Sigmoid colon (tissue), 7 donors: ENCODE measurements around the gene TTLL12. TPM values are rescaled to one million over a fixed set of nuclear protein-coding genes. Genes with fewer than 3 reads are reported as not detected.

ENCODE experiments used
- DNase-seq: peaks from one replicate; pipeline ENCODE4 v3.0.0-alpha.2; 2019
- H3K27ac ChIP-seq, 4 donors: fragments of 200-600 bp; sonication (generic); one replicate each; pipeline ENCODE4 v1.5.1; 2016 to 2019; ENCODE audit warnings: mild to moderate bottlenecking in 1 of 4
- H3K27me3 ChIP-seq, 3 donors: fragments of 200-600 bp; sonication (generic); one replicate each; pipeline ENCODE4 v1.5.1; 2019; ENCODE audit warnings: mild to moderate bottlenecking in 1 of 3
- H3K36me3 ChIP-seq, 4 donors: fragments of 200-600 bp; sonication (generic); one replicate each; pipeline ENCODE4 v1.5.1; 2016 to 2019
- H3K4me1 ChIP-seq, 4 donors: fragments of 200-600 bp; sonication (generic); one replicate each; pipeline ENCODE4 v1.5.1; 2017 to 2019
- H3K4me3 ChIP-seq, 4 donors: fragments of 200-600 bp; sonication (generic); one replicate each; pipeline ENCODE4 v1.5.1; 2017 to 2019; ENCODE audit warnings: mild to moderate bottlenecking in 2 of 4, moderate library complexity in 1 of 4
- H3K9me3 ChIP-seq, 4 donors: fragments of 200-600 bp in 3 of 4; sonication (generic) in 3 of 4; one replicate each; pipeline versions ENCODE4 v1.5.1 to v1.6.1; 2013 to 2019
- EP300 ChIP-seq, 4 donors: sonication (generic); formaldehyde crosslinking; IDR thresholded peaks; one replicate each; pipeline ENCODE4 v1.6.1; 2017; ENCODE audit warnings: antibody characterized with exemption in 4 of 4
- POLR2A ChIP-seq, 2 donors: fragments of 450-650 bp; IDR thresholded peaks; one replicate each; pipeline ENCODE4 v1.6.1; 2016; ENCODE audit warnings: antibody characterized with exemption in 2 of 2, mild to moderate bottlenecking in 2 of 2, moderate library complexity in 2 of 2
- POLR2AphosphoS5 ChIP-seq, 4 donors: sonication (generic); formaldehyde crosslinking; IDR thresholded peaks; one replicate each; pipeline ENCODE4 v1.6.1; 2017; ENCODE audit warnings: antibody characterized with exemption in 4 of 4
- WGBS, 2 donors: extraction: QIAGEN DNeasy Blood & Tissue Kit; methylation state at CpG; one replicate each; pipeline ENCODE4 v1.1.7; 2013; 5-methylcytosine and 5-hydroxymethylcytosine counted together
- intact Hi-C: fragments of 100-400 bp; cut with DNase I; formaldehyde crosslinking; loops from one replicate; pipeline ENCODE4 v1.15.1; 2023
- polyA plus RNA-seq, 3 donors: library from polyadenylated mRNA; stranded (reverse); fragments of 200-250 nt; gene quantifications; one replicate each; pipeline ENCODE4 v1.2.3, GENCODE V29; 2013
- total RNA-seq, 4 donors: library from RNA; depleted of rRNA; stranded (reverse); fragments of >200 nt; gene quantifications; one replicate each; pipeline ENCODE4 v1.1.0, GENCODE V29; 2016
- TF ChIP-seq, protein P1 (sequence below), 4 experiments: fragments of 450-650 bp in 3 of 4; fragments of 200-600 bp in 1 of 4; IDR thresholded peaks; one replicate each; pipeline ENCODE4 v1.5.1; 2016 to 2019; ENCODE audit warnings: antibody characterized with exemption in 4 of 4, mild to moderate bottlenecking in 3 of 4, moderate library complexity in 2 of 4
- donor health status: healthy with polysubstance abuse.
- donor health status: Bipolar disorder and iron deficiency.
- donor health status: healthy.

Gene TTLL12
- total and polyA plus RNA-seq, 7 donors, result 13.2 to 127 (median 21.3) TPM

DNA sequence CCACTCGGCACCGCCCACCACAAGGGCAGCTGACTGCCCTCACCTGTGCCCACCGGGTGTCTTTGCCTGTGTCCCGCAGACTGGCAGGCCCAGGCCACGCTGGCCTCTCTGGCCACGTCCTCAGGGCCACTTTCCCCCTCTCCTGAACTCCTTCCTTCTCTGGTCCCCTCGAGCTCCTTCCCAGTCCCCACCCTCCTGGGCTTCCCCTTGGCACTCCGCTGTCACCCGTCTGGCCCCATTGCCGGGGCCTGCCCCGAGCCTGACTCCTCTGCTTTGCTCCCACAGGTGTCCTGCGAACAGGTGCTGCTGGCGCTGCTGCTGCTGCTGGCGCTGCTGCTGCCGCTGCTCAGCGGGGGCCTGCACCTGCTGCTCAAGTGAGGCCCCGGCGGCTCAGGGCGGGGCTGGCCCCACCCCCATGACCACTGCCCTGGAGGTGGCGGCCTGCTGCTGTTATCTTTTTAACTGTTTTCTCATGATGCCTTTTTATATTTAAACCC lies 58.0 kb downstream of the TTLL12 start:
- Histone ChIP-seq H3K36me3 (peaks cover 0 to 16% (median 10%) of the 10 kb centered on the region in 4 donors), H3K27me3 (no peaks in the 10 kb centered on the region), H3K4me1 (no peaks in the 10 kb centered on the region), H3K9me3 (no peaks in the 10 kb centered on the region), H3K27ac (no peak overlapping the region), H3K4me3 (no peak overlapping the region)
- 10 to 38% methylated on average over 20 of the region's 20 CpGs for WGBS, 2 donors
- TF ChIP-seq EP300 (IDR thresholded peaks at IDR 0.05) (no peak), POLR2A (IDR thresholded peaks at IDR 0.05) (no peak)
- intact Hi-C loops, result no loop called here
- no peak for DNase-seq

DNA sequence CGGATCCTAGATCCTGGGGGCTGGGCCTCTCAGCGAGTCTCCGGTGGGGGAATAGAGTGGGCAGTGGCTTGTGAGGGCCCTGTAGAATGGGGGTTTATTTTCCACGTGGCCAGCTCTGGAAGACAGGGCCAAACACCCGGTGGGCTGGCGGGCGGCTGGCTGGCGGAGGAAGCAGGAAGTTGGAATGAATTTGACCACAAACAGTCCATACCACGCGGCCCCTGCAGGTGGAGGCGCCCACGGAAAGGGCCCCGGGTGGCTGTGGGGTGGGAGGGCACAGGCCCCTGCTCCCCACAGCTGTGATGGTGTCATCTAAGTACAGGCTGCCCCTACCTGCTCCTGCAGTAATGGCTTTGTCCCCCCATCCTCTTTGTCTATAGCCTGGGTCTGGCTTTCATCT lies 58.8 kb downstream of the TTLL12 start:
- no peak for DNase-seq
- intact Hi-C loops, result no loop called here
- no peak for TF ChIP-seq POLR2A (IDR thresholded peaks at IDR 0.05)
- no peak for TF ChIP-seq EP300 (IDR thresholded peaks at IDR 0.05)
- TF ChIP-seq, protein P1, sequence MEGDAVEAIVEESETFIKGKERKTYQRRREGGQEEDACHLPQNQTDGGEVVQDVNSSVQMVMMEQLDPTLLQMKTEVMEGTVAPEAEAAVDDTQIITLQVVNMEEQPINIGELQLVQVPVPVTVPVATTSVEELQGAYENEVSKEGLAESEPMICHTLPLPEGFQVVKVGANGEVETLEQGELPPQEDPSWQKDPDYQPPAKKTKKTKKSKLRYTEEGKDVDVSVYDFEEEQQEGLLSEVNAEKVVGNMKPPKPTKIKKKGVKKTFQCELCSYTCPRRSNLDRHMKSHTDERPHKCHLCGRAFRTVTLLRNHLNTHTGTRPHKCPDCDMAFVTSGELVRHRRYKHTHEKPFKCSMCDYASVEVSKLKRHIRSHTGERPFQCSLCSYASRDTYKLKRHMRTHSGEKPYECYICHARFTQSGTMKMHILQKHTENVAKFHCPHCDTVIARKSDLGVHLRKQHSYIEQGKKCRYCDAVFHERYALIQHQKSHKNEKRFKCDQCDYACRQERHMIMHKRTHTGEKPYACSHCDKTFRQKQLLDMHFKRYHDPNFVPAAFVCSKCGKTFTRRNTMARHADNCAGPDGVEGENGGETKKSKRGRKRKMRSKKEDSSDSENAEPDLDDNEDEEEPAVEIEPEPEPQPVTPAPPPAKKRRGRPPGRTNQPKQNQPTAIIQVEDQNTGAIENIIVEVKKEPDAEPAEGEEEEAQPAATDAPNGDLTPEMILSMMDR (IDR thresholded peaks at IDR 0.05), result no peak
- TF ChIP-seq POLR2AphosphoS5 (IDR thresholded peaks at IDR 0.05), result no peak
- Histone ChIP-seq H3K9me3 (no peaks in the 10 kb centered on the region), H3K36me3 (peaks cover 0 to 9% (median 6%) of the 10 kb centered on the region in 4 donors), H3K27ac (no peak overlapping the region), H3K4me3 (no peak overlapping the region), H3K4me1 (no peaks in the 10 kb centered on the region), H3K27me3 (no peaks in the 10 kb centered on the region)
- WGBS, 2 donors, result 6 to 31% methylated on average over 13 of the region's 13 CpGs

DNA sequence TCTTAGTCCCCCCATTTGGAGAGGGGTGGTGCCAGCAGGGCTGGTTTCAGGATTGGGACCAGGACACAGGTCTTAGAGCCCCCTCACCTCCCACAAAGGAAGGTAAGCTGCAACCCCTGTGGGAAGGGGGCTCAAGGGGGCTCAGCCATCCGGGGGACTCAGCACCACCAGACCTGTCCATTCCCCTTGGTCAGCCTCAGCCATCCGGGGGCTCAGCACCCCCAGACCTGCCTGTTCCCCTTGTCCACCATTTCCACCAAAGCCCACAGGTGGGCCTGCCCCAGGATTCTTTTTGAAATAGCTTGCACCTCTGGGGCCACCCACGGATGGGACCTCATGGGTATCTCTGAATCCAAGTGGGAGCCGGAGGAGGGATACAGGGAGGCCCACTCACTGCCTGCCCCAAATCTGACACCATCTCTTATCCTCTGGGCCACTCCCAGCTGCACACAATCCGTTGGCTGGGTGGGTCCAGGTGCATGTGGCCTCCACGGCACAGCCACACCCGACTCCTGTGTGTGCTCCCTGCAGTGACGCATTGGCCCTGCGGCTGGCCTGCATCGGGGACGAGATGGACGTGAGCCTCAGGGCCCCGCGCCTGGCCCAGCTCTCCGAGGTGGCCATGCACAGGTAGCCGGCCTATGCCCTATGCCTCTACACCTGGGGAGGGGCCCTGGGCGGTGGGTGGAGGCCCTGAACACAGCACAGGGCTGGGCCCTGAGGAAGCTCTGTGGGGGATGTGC lies 59.6 kb downstream of the TTLL12 start:
- H3K27me3 ChIP-seq, result no peaks in the 10 kb centered on the region
- no peaks in the 10 kb centered on the region for H3K9me3 ChIP-seq
- H3K36me3 ChIP-seq, result peaks cover 0 to 2% (median under 1%) of the 10 kb centered on the region in 4 donors
- TF ChIP-seq POLR2AphosphoS5 (IDR thresholded peaks at IDR 0.05), result peak in 1 of 4 donors; percentile 33
- TF ChIP-seq EP300 (IDR thresholded peaks at IDR 0.05), result no peak
- TF ChIP-seq, protein P1 (IDR thresholded peaks at IDR 0.05), result no peak
- TF ChIP-seq POLR2A (IDR thresholded peaks at IDR 0.05), result peak in 1 of 2 donors; percentile 64
- H3K27ac ChIP-seq, result no peak overlapping the region
- DNase-seq, result no peak
- no peak overlapping the region for H3K4me3 ChIP-seq
- intact Hi-C loops, result no loop called here
- no peaks in the 10 kb centered on the region for H3K4me1 ChIP-seq
- WGBS, 2 donors, result 21 to 69% methylated on average over 17 of the region's 17 CpGs

DNA sequence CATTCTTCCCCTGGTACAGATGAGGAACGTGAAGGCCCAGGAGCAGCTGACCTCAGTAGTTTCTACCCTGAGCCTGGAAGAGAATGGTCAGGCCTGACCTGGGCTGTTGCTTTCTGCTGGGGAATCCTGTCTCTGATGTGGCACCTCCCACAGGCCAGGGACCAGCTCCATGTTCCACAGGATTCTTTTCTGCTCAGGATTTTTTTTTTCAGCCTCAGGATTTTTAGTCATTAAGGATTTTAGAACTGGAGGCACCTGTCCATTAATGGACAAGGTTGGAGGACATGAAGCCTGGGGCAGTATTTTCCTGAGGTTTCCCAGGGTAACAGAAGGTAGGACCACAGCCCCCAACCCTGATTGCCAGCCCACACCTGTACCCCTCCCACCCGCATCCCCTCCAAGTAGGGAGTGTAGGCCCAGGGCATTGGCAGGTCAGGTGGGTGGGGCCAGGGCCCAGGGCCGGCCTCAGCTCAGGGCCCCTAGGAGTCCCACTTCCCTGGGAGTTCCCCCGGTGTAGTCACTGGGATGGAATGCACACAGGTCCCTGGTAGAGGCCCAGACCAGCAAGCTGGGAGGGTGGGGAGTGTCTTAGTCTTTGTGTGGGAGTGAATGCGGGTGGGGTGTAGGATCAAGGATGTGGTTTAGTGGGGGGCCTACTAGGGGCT lies 60.3 kb downstream of the TTLL12 start:
- Histone ChIP-seq H3K4me1 (no peaks in the 10 kb centered on the region), H3K36me3 (no peaks in the 10 kb centered on the region), H3K9me3 (no peaks in the 10 kb centered on the region), H3K27ac (no peak overlapping the region), H3K27me3 (no peaks in the 10 kb centered on the region), H3K4me3 (no peak overlapping the region)
- DNase-seq, result no peak
- no peak for TF ChIP-seq POLR2AphosphoS5 (IDR thresholded peaks at IDR 0.05)
- TF ChIP-seq, protein P1 (IDR thresholded peaks at IDR 0.05), result no peak
- TF ChIP-seq EP300 (IDR thresholded peaks at IDR 0.05), result no peak
- no peak for TF ChIP-seq POLR2A (IDR thresholded peaks at IDR 0.05)
- WGBS, 2 donors, result 24 to 60% methylated on average over 5 of the region's 5 CpGs
- intact Hi-C loops, result no loop called here

DNA sequence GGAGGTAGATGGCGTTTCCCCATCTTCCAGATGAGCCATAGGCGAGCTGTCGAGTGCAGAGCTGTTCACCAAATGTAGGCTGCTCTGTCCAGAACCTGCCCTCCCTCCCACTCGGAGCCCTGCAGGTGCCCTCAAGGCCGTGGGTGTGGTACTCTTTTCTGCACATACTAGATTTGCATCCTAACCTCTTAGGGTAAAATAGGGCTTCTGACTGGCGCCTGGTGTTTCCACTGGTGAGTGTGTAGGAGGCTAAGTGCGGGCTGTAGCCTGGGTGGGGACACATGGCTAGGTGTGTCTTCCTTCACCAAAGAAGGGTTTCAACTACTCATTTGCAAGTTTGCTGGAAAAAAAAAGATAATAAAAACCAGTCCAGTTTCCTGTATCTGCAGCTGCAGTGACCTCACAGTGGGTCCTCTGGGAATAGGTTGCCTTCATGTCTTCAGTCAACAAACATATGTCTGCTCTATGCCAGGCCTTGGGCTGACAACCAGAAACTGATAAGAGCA lies 67.9 kb downstream of the TTLL12 start:
- peaks cover 7 to 31% (median 14%) of the 10 kb centered on the region in 3 donors for H3K27me3 ChIP-seq
- DNase-seq, result no peak
- intact Hi-C loops, result no loop called here
- H3K9me3 ChIP-seq, result no peaks in the 10 kb centered on the region
- no peak overlapping the region for H3K4me3 ChIP-seq
- no peaks in the 10 kb centered on the region for H3K4me1 ChIP-seq
- no peak for TF ChIP-seq EP300 (IDR thresholded peaks at IDR 0.05)
- WGBS, 2 donors, result 9 to 45% methylated on average over 7 of the region's 7 CpGs
- H3K27ac ChIP-seq, result no peak overlapping the region
- H3K36me3 ChIP-seq, result no peaks in the 10 kb centered on the region
